HG02588 (cell line): ENCODE measurements around the gene PMS2.
A peak's percentile ranks its signal among the peaks of the same experiment; 100 is the strongest.
"Not testable (repeated sequence)": the region's sequence is repeated elsewhere in the genome, so short reads cannot be mapped to it uniquely, and the experiment has no call there.

Experiments used
- ATAC-seq: cut with Tn5 transposase; IDR thresholded peaks from one replicate; pipeline ENCODE4 v1.9.1; 2021; ENCODE audit warnings: mild to moderate bottlenecking, moderate library complexity; ENCODE audit not compliant: unreplicated experiment

The PMS2 gene, protein sequence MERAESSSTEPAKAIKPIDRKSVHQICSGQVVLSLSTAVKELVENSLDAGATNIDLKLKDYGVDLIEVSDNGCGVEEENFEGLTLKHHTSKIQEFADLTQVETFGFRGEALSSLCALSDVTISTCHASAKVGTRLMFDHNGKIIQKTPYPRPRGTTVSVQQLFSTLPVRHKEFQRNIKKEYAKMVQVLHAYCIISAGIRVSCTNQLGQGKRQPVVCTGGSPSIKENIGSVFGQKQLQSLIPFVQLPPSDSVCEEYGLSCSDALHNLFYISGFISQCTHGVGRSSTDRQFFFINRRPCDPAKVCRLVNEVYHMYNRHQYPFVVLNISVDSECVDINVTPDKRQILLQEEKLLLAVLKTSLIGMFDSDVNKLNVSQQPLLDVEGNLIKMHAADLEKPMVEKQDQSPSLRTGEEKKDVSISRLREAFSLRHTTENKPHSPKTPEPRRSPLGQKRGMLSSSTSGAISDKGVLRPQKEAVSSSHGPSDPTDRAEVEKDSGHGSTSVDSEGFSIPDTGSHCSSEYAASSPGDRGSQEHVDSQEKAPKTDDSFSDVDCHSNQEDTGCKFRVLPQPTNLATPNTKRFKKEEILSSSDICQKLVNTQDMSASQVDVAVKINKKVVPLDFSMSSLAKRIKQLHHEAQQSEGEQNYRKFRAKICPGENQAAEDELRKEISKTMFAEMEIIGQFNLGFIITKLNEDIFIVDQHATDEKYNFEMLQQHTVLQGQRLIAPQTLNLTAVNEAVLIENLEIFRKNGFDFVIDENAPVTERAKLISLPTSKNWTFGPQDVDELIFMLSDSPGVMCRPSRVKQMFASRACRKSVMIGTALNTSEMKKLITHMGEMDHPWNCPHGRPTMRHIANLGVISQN

DNA sequence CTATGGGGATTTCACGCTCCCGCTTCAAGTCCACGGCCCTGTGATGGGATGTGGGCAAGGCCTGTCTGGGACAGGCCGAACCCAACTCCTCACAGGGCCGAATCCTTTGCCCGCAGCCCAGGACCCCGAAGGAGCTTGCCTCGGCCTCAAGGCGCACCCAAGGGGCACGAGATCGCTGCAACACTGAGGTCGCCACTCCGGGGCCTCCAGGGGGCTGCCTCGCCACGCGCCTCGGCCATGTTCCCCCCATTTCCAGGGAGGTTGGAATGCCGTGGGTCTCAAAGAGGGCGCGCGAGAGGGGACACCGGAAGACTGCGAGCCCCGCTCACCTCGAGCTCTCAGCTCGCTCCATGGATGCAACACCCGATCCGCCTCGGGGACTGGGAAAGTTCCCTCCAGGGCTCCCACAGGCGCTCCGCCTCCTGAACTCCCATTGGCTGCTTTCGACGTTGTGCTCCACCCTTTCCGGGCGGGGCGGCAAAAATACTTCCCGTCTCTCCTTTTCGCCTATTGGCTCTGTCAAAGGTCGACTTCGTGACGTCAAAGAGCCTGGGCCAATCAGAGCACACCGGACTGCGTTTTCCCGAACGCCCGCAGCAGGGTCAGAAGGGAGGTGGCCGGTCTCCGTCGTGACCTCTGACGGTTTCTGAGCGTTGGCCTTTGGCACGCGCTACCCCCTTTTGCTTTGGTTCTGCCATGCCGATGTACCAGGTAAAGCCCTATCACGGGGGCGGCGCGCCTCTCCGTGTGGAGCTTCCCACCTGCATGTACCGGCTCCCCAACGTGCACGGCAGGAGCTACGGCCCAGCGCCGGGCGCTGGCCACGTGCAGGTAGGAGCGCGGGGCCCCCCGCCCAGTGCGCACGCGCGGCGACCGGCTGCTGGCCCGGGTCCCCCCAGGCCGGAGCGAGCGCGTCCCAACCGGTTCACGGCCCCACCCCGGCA, at the start of gene PMS2, which contains the start of gene AIMP2:
Gene PMS2, minus strand, starts transcription at position 382 of the 944 bp plus-strand sequence. Its CDS starts 30 bp downstream, at position 352.
Gene AIMP2, plus strand, starts transcription at position 605 of the 944 bp plus-strand sequence. Its CDS starts 92 bp downstream, at position 697.
- ATAC-seq = peak; percentile 93

- no peak for ATAC-seq
Observed at GRCh38 chr7:6057316-6058129, 48.7 kb upstream of the PMS2 start.

GRCh38 chr7:6056616-6057015, 47.8 kb upstream of the PMS2 start:
- no peak for ATAC-seq

DNA sequence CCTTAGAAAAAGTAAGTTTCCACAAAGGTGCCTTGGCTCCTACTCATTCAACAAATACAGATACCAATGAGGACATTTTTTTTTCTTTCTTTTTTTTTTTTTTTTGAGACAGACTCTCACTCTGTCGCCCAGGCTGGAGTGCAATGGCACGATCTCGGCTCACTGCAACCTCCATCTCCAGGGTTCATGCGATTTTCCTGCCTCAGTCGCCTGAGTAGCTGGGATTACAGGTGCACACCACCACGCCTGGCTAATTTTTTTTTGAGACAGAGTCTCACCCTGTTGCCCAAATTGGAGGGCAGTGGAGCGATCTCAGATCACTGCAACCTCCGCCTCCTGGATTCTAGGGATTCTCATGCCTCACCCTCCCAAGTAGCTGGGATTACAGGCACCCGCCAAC, 42.3 kb upstream of the PMS2 start:
- not testable (repeated sequence) for ATAC-seq

DNA sequence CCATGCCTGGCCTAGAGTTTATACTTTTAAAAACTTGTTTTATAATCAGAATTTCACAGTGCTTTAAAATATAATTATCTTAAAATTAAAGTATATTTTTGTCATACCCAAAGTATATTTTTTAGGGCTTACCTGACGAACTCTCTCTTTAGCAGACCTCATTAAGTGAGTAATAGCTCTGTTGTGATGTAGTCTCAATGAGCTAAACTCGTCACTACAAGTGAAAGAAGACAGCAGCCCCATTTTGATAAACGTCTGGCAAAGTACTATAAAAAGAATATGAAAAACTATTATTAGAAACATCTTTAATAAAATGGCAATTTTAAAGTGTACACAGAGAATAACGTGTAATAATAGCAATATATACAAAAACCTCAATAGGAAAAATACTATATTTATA, 40.9 kb upstream of the PMS2 start:
- no peak for ATAC-seq

DNA sequence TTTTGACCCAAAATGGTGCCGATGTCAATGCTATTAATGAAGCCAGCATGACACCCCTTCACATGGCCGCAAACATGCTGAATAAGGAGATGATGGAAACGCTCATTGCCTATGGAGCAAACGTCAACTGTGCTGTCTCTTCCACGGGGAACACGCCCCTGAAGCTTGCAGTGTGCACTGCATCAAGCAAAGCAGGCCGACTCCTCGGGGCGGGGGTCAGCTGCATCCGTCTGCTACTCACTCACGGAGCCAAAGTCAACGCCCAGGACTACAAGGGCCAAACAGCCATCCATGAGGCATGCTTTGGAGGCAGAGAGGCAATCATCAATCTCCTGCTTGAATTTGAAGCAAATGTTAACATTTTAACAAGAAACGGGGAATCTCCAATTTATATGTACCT, 26.8 kb upstream of the PMS2 start:
- no peak for ATAC-seq

- ATAC-seq = no peak
Observed at GRCh38 chr7:6035165-6035564, 26.3 kb upstream of the PMS2 start.

DNA sequence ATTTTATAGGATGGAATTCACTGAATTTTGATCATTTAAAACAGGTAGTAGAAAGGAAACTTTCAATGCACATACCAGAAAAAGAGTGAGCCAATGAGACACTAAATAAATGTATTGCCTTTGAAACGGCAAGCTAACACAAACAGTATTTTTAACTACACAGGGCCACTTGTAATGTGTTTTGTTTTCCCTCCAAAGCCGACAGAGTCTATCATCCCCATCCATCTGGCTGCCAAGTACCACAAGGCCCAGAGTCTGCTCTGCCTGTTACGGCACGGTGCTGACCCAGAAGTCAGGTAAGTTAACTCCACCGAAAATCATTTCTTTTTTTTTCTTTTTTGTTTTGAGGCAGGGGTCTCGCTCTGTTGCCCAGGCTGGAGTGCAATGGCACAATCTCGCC, 23.8 kb upstream of the PMS2 start:
- ATAC-seq = no peak

- ATAC-seq = no peak
Observed at GRCh38 chr7:6032167-6032566, 23.3 kb upstream of the PMS2 start.

DNA sequence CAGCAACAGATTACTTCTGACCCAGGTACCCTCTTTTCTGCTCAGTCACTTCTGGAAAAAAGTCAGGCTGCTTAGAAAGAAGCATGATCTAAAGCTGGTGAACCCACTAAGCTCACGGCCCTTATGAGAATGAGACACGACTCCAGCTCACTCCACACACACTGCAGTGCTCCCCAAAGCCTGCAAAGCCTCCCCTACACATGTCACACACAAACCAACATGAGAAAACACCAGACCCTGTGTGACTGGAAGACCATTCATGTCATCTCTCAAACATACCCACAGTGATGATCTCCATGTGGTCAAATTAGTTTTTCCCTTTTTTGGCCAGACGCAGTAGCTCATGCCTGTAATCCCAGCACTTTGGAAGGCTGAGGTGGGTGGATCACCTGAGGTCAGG, 22.7 kb upstream of the PMS2 start:
- no peak for ATAC-seq

GRCh38 chr7:6030988-6031387, 22.1 kb upstream of the PMS2 start, which contains the start of gene ANKRD61:
Gene ANKRD61 (plus strand): TSS chr7:6031376. CDS start chr7:6031376, 0 bp downstream.
- ATAC-seq = no peak

- no peak for ATAC-seq
Observed at GRCh38 chr7:6028563-6028962, 19.7 kb upstream of the PMS2 start.

- ATAC-seq = no peak
Observed at GRCh38 chr7:6027806-6028365, 19.0 kb upstream of the PMS2 start.

DNA sequence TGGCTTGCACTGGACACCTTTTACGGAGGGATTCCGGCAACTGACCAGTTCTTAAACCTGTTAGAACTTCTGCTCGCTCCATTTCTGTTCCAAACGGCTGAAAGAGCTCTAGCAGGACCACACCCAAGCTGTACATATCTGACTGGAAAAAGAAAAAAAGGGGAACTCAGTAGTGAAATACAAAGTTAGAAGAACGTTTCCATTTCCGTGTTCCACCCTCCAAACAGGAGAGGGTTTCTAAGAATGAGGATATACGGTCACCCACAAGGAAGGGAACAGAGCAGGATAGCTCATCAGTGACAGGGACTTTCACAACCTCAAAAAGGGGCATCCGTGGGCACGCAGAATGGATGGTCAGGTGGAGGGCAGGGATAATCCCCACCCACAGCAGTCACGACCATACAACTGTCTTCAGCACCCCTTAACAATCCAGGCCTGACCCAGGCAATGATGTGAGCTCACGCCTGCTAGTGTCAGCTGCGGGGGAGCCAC, 18.0 kb upstream of the PMS2 start:
- peak; percentile 44 for ATAC-seq

GRCh38 chr7:6026011-6026819, 17.4 kb upstream of the PMS2 start:
- peak; percentile 86 for ATAC-seq

GRCh38 chr7:6023974-6024435, 15.2 kb upstream of the PMS2 start:
- no peak for ATAC-seq

GRCh38 chr7:6022707-6023106, 13.9 kb upstream of the PMS2 start:
- ATAC-seq = no peak
